Upper lobe of left lung (tissue), 6 donors: Measurements from ENCODE around the gene NUTM2D. TPM values are rescaled to one million over a fixed set of nuclear protein-coding genes. Genes with fewer than 3 reads are reported as not detected.
"Not testable (repeated sequence)": the region's sequence is repeated elsewhere in the genome, so short reads cannot be mapped to it uniquely, and the experiment has no call there.

ENCODE experiments used
- ATAC-seq, 2 donors: fragments of 200-7000 bp; cut with Tn5 transposase; one replicate each; pipeline ENCODE4 v1.9.1; 2022; ENCODE audit warnings: mild to moderate bottlenecking in 2 of 2, moderate library complexity in 2 of 2; ENCODE audit not compliant: low FRiP score in 2 of 2
- DNase-seq, 2 donors: peaks; one replicate each; pipeline ENCODE4 v3.0.0-alpha.2; 2019 to 2020
- H3K27ac ChIP-seq, 4 donors: fragments of 200-600 bp; sonication (generic); one replicate each; pipeline ENCODE4 v1.5.1; 2016 to 2019
- H3K27me3 ChIP-seq, 4 donors: fragments of 200-600 bp; sonication (generic); one replicate each; pipeline ENCODE4 v1.5.1; 2017 to 2019
- H3K36me3 ChIP-seq, 4 donors: fragments of 200-600 bp; sonication (generic); one replicate each; pipeline ENCODE4 v1.5.1; 2016 to 2019
- H3K4me1 ChIP-seq, 4 donors: fragments of 200-600 bp; sonication (generic); one replicate each; pipeline ENCODE4 v1.5.1; 2018 to 2019
- H3K4me3 ChIP-seq, 4 donors: fragments of 200-600 bp; sonication (generic); one replicate each; pipeline ENCODE4 v1.5.1; 2017 to 2019; ENCODE audit warnings: mild to moderate bottlenecking in 2 of 4, moderate library complexity in 1 of 4
- H3K9me3 ChIP-seq, 4 donors: fragments of 200-600 bp; sonication (generic); one replicate each; pipeline ENCODE4 v1.5.1; 2018 to 2019
- WGBS, 2 donors: methylation state at CpG; one replicate each; pipeline ENCODE4 v1.1.5; 2017 to 2018; 5-methylcytosine and 5-hydroxymethylcytosine counted together
- small RNA-seq, 4 donors: library from RNA; depleted of rRNA; stranded (forward); fragments of <200 nt; gene quantifications; one replicate each; pipeline ENCODE3, GENCODE V24; 2016
- total RNA-seq, 6 donors: library from RNA; depleted of rRNA in 4 of 6; stranded (reverse); fragments of >200 nt in 4 of 6; gene quantifications; one replicate each; pipeline versions ENCODE4 v1.1.0 to v1.2.1, GENCODE V29; 2016 to 2021
- donor health status: DM: no; HTN: no; CAD: no; lungs with moderate emphysema.
- donor health status: DM: no; HTN: yes; CAD: no; lungs with severe emphysema.

Gene NUTM2D
- total RNA-seq, 6 donors from 2014 or later = 3.7 to 13.8 (median 5.0) TPM

- H3K4me3 ChIP-seq, DNase-seq, H3K27ac ChIP-seq, H3K4me1 ChIP-seq, H3K36me3 ChIP-seq, H3K9me3 ChIP-seq, H3K27me3 ChIP-seq, ATAC-seq: not testable (repeated sequence)
- 72 to 89% methylated on average over 2 to 4 of the region's 5 CpGs for WGBS, 2 donors
Observed at GRCh38 chr10:87384283-87384682, 26.7 kb downstream of the NUTM2D start.

- ATAC-seq, H3K36me3 ChIP-seq, H3K4me3 ChIP-seq, DNase-seq, H3K27me3 ChIP-seq, H3K4me1 ChIP-seq, H3K27ac ChIP-seq, H3K9me3 ChIP-seq: not testable (repeated sequence)
- 68 to 78% methylated on average over 4 to 5 of the region's 5 CpGs for WGBS, 2 donors
Observed at GRCh38 chr10:87385762-87386360, 28.3 kb downstream of the NUTM2D start.

GRCh38 chr10:87391360-87391759, 33.8 kb downstream of the NUTM2D start:
- H3K27me3 ChIP-seq, H3K4me1 ChIP-seq, H3K9me3 ChIP-seq, H3K27ac ChIP-seq, ATAC-seq, H3K36me3 ChIP-seq: not testable (repeated sequence)
- peak overlapping the region in 3 of 4 donors; percentile 19 to 25 (median 21) for H3K4me3 ChIP-seq
- DNase-seq = peak in 1 of 2 donors; percentile 58
- 41 to 55% methylated on average over 3 to 10 of the region's 14 CpGs for WGBS, 2 donors

- H3K27me3 ChIP-seq, ATAC-seq, H3K36me3 ChIP-seq, H3K9me3 ChIP-seq, DNase-seq, H3K4me3 ChIP-seq, H3K27ac ChIP-seq, H3K4me1 ChIP-seq: not testable (repeated sequence)
- 91 to 100% methylated on average over 2 of the region's 2 CpGs for WGBS, 2 donors
Observed at GRCh38 chr10:87396206-87396605, 38.7 kb downstream of the NUTM2D start.

- peak in 1 of 2 donors; percentile 56 for ATAC-seq
- not testable (repeated sequence) for H3K27ac ChIP-seq, DNase-seq, H3K9me3 ChIP-seq, H3K4me3 ChIP-seq, H3K36me3 ChIP-seq, H3K27me3 ChIP-seq, H3K4me1 ChIP-seq
- WGBS, 2 donors = 65 to 100% methylated on average over 2 of the region's 2 CpGs
Observed at GRCh38 chr10:87398436-87398835, 40.9 kb downstream of the NUTM2D start.

GRCh38 chr10:87407516-87408467, 50.2 kb downstream of the NUTM2D start:
- ATAC-seq, H3K27me3 ChIP-seq, H3K4me1 ChIP-seq, H3K9me3 ChIP-seq, H3K36me3 ChIP-seq, H3K27ac ChIP-seq: not testable (repeated sequence)
- DNase-seq = peak in 1 of 2 donors; percentile 46
- 56 to 67% methylated on average over 25 to 35 of the region's 36 CpGs for WGBS, 2 donors
- H3K4me3 ChIP-seq = peak overlapping the region in 2 of 4 donors; percentile 8 to 20

GRCh38 chr10:87413921-87414320, 56.4 kb downstream of the NUTM2D start:
- H3K36me3 ChIP-seq, H3K27ac ChIP-seq, H3K4me1 ChIP-seq, H3K27me3 ChIP-seq, H3K9me3 ChIP-seq, DNase-seq, H3K4me3 ChIP-seq, ATAC-seq: not testable (repeated sequence)
- 95 to 96% methylated on average over 1 of the region's 1 CpG for WGBS, 2 donors

Small RNA genes within 50 kb of the gene (small RNA-seq; reads per million reads assigned to genes)
- gene AL355334.1 = 0 reads per million in 4 donors

Other genes with a start within 250 kb of the NUTM2D start
- gene NUTM2A, start 132.3 kb upstream of the NUTM2D start, total RNA-seq = 1 to 10 TPM in 5 of 6 donors, under 1 TPM in 1; 0.79 to 5.2 (median 2.8) TPM
- 10 to 100 TPM in 4 of 6 donors, 1 to 10 TPM in 2; 8.0 to 22.2 (median 15.4) TPM for gene MINPP1, start 147.1 kb downstream of the NUTM2D start, total RNA-seq